Ramos (cell line): ENCODE measurements around the gene NUP214.
"Not testable (repeated sequence)": the region's sequence is repeated elsewhere in the genome, so short reads cannot be mapped to it uniquely, and the experiment has no call there.

Experiments
- in situ Hi-C: fragments of 300-500 bp; cut with MboI; formaldehyde crosslinking; loops from one replicate; pipeline ENCODE4 v1.14.3; 2022; ENCODE audit warnings: low sequenced_read_pairs; ENCODE audit not compliant: unreplicated experiment

NUP214 gene

DNA sequence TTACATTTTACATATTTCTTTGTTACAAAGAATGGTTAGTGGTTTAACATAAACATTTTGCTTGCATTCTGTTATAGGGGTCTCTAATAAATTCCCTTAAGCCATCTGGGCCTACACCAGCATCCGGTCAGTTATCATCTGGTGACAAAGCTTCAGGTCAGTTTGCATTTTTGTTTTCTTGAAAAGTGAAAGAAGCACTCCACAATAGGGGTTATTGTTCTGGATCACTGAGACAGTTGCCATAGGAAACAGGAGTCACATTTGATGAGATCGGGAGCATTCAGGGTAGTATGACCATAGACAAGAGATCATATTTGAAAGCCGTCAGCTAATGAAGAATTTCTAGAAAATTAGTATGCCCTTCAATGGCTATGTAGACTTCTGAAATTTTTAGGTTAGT lies 63.6 kb downstream of the NUP214 start:
- in situ Hi-C loops, result no loop called here

DNA sequence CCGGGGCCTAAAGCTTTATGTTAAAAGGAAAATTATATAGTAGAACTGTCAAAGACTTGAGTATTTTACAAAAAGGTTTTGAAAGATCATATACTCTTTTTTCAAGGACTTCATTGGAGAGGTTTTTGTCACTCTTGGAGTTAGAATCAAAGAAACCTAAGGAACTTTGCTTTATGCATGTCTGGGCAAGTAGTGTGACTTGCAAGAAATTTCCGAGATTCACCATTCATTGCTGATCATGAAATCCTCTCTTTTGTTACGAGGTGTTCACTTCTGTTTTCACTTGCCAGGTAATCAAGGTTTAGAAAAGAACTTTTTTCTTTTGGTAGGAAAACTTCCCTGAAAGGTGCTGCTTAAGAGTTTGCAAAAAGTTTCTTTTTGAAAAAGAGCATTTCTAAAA lies 64.8 kb downstream of the NUP214 start:
- in situ Hi-C loops, result no loop called here

DNA sequence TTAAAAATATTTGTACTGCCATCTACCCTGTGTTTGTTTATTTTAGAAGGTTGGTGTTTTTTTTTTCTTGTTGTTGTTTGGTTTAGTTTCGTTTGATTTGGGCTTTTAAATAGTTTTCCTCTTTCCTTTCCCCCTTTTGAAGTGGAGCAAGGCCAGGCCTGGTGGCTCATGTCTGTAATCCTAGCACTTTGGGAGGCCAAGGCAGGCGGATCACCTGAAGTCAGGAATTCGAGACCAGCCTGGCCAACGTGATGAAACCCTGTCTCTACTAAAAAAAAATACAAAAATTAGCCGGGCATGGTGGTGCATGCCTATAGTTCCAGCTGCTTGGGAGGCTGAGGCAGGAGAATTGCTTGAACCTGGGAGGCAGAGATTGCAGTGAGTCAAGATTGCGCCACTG lies 65.6 kb downstream of the NUP214 start:
- in situ Hi-C loops, result not testable (repeated sequence)

DNA sequence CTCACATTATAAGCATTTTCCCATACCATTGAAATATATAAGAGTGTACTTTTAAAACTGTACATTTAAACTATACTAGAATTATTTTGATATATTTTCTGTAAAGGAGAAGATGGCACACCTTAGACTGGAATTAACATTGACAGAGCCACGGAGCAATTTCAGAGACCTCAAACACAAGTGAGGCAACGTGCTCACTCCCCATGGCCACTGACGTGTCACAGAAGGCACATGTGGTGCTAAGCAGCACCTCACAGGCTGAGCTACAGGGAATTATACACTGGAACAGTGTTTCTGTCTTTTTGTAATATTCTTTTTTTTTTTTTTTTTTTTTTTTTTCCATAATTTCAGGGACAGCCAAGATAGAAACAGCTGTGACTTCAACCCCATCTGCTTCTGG lies 66.5 kb downstream of the NUP214 start:
- in situ Hi-C loops, result no loop called here

DNA sequence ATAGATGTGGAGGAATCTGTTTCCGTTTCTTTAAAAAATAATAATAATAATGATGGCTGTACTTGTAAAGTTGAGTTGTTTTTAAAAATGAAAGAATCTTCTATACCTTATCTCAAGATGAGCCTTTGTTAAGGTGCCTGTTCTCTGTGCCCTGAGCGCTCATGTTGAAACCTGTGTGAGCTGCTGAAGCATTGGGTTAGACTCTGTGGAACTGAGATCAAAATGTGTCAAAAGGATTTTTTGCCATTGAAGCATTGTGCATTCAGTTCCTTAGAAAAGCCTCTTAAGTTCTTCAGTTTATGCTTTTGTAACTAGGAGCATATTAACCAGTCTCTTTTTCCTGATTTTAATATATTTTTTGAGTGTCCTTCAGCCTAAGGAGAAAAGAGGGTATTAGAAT lies 67.7 kb downstream of the NUP214 start:
- in situ Hi-C loops, result no loop called here

DNA sequence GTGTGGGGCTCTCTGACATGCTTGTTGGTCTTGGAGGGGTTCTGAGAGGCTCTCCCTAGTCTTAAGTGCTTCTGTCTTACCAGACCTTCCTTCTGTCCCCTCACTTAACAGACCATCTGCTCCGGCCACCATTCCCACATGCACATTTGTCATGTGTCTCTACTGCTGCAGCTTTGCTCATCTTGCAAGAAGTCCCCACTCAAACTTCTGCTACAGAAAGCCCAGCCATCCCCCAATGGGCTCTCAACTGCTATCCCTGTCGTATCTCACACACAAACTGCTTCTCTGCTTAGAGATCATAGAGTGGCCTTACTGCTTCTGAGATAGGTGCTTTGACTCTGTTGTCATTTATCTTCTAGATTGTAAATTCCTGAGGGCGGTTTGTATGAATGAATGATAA lies 69.4 kb downstream of the NUP214 start:
- in situ Hi-C loops, result no loop called here

DNA sequence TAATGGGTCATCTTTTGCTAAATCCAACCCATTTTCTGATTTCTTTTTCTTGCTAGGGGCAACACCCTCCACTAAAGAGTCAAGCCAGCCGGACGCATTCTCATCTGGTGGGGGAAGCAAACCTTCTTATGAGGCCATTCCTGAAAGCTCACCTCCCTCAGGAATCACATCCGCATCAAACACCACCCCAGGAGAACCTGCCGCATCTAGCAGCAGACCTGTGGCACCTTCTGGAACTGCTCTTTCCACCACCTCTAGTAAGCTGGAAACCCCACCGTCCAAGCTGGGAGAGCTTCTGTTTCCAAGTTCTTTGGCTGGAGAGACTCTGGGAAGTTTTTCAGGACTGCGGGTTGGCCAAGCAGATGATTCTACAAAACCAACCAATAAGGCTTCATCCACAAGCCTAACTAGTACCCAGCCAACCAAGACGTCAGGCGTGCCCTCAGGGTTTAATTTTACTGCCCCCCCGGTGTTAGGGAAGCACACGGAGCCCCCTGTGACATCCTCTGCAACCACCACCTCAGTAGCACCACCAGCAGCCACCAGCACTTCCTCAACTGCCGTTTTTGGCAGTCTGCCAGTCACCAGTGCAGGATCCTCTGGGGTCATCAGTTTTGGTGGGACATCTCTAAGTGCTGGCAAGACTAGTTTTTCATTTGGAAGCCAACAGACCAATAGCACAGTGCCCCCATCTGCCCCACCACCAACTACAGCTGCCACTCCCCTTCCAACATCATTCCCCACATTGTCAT lies 72.0 kb downstream of the NUP214 start:
- in situ Hi-C loops, result no loop called here

DNA sequence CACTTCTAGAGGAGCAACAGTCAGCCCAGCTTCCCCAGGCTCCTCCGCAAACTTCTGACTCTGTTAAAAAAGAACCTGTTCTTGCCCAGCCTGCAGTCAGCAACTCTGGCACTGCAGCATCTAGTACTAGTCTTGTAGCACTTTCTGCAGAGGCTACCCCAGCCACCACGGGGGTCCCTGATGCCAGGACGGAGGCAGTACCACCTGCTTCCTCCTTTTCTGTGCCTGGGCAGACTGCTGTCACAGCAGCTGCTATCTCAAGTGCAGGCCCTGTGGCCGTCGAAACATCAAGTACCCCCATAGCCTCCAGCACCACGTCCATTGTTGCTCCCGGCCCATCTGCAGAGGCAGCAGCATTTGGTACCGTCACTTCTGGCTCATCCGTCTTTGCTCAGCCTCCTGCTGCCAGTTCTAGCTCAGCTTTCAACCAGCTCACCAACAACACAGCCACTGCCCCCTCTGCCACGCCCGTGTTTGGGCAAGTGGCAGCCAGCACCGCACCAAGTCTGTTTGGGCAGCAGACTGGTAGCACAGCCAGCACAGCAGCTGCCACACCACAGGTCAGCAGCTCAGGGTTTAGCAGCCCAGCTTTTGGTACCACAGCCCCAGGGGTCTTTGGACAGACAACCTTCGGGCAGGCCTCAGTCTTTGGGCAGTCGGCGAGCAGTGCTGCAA lies 72.8 kb downstream of the NUP214 start:
- in situ Hi-C loops, result no loop called here

DNA sequence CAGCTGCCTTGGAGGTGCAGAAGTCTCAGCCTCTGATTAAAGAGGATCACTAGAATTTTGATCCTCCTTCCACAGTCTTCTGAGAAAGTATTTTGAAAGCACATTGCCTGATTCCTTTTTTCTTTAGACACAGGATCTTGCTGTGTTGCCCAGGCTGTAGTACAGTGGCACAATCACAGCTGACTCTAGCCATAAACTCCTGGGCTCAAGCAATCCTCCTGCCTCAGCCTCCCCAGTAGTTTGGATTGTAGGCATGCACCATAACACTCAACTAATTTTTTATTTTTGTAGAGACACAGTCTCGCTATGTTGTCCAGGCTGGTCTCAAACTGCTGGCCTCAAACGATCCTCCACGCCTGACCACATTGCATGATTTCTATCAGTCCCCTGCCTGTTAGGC lies 76.5 kb downstream of the NUP214 start:
- in situ Hi-C loops, result no loop called here

DNA sequence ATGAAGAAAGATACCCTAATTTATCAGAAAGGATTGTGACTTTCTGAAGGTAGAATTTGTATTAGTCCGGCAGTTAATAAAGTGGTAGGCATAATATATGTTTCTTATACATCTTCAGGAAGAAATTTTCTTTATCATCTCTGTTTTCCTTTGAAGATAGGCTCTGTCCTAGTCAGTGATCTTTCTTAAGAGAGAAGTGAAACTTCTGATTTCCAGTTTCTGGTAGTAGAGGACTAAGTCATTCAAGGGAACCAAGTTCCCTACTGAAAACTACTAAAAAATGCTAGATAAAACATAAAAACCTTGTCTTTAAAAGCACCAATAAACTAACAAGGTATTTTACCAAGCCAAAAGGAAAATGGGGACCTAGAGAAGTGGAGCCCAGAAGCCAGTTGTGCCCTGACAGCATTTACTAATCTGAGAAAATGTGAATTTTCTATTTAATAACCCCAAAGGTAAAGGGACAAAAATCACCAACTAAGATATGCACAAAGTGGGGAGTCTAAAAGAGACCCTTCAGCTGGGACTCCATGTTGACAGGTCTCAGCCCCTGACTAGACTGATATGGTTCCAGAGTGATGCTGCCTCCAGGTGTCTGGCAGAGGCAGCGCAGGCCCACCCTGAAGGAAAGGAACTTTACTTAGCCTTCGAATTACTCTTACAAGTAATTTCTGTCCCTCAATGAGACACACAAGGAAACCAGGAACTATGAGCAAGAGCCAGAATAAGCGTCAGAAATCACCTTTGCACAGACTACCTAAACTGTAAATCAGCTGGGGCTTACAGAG lies 78.2 kb downstream of the NUP214 start:
- in situ Hi-C loops, result no loop called here

DNA sequence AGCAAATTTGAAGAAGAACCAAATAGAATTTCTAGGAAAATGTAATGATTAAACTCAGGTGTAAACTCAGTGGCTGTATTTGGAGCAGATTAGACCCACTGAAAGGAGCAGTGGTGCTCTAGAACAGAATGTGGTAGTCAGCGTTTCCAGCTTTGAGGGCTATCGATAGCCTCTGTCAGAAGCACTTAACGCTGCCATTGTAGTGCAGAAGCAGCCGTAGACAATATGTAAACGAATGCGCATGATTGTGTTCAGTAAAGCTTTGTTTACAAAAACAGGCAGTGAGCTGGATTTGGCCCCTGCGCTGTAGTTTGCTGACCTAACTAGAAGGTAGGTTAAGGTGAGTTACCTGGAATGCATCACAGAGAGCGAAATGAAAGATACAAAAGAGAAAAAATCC lies 78.9 kb downstream of the NUP214 start:
- in situ Hi-C loops, result no loop called here

DNA sequence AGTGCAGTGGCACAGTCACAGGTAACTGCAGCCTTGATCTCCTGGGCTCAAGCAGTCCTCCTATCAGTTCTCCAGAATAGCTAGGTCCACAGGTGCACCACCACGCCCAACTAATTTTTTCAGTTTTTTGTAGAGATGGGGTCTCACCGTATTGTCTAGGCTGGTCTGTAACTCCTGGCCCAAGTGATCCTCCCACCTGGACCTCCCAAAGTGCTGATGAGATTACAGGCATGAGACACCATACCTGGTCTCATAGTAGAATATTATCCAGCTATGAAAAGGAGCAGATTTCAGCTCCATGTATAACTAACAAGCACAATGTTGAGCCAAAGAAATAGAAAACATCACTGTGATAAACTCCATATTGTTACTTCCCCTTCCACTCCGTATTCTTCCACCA lies 81.1 kb downstream of the NUP214 start:
- in situ Hi-C loops, result no loop called here

DNA sequence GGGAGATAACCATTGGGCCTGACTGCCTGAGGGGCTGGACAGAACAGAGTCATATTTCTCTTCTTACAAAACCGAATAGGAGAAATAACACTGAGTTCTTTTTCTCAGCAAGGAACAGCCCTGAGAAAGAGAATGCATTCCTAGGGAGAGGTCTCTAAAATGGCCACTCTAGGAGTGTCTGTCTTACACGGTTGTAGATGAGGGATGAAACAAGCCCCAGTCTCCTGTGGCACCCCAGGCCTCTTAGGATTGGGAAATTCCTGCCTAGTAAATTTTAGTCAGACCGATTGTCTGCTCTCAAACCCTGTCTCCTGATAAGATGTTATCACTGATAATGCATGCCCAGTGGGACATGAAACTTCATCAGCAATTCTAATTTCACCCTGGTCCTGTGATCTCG lies 86.5 kb downstream of the NUP214 start:
- in situ Hi-C loops, result not testable (repeated sequence)

DNA sequence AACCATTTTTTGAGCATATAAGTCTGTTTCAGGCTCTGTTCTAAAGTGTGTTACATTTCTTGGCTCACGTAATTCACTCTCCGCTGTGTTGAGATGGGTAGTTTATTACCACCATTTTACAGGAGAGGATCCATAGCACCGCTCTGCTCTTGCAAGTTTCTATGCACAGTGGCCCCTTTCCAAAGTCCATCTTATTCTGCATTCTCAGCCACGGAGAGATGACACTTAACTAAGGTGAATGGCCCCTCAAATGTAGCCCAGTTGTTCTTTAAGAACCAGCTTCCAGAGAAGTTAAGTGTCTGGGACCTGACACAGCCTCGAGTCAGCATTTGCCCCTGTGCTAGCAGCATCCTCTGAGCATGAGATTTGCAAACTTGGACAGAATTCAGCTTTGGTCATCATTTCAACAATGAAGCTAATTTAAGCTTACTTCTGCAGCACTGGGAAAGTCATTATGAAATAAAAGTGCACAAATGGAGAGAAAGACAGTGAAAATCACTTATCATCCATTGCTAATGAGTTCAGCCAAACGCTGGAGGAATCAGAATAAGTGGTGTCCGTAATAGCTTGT lies 89.0 kb downstream of the NUP214 start:
- in situ Hi-C loops, result no loop called here

DNA sequence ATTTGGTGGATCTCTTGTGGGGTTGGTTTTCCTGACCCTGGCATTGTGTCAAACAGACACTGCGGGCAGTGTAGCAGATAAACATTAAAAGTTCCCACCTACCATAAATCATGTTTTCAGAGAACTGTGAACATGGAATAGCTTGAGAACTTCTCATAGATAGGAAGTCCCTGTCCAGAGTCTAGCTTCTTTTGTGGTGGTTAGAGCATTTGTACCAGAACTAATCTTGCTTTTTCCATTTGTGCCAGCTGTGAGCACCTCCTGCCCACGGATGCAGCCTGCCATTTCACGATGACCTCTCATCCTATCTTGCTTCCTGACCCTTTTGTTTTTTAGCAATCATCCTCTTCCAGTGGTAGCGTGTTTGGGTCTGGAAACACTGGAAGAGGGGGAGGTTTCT lies 89.5 kb downstream of the NUP214 start:
- in situ Hi-C loops, result no loop called here

DNA sequence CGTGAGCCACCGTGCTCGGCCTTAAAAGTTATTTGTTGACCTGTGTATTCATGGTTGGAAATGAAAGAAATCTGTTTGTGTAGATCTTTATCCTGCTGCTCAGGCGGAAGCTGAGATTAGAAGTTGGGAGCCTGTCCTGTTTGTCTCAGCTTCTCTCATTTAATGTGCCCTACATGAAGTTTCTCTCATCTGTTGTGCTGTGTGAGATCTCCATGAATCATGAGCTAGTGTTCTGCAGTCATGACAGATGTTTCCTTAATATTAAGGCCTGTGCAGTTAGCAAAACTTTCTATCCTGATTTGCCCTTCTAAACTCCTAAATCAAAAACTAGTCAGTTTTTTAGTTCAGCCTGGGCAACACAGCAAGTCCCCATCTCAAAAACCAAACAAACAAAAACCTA lies 91.4 kb downstream of the NUP214 start:
- in situ Hi-C loops, result no loop called here

DNA sequence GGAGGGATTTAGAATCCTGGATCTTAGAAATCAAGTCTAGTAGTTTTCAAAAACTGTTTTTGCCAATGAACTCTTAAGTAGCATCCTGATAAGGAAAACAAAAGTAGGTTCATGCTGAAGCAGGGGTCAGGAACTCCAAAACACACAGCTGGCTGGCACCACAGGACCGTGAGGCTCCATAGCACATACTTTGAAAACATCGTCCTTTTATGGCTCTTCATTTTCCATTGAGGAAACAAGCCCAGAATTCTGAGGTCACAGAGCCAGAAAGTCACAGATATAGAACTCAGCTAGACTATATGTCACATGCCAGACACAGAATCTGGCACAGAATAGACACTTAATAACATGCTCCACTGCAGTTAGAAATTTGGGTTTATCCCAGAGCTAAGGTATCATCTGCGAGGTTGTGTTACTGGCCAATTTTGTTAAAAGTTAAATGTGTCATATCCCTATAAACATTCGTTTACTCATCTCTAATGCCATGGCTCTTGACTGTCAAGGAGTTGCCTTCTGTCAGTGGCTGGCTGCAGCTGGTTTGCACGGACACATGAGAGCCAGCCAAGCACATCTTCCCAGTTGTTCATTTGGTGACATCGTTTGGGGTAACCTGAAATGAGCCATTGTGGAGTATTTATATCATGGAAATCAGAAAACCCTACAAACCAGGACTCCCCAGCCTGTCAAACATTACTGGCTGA lies 92.1 kb downstream of the NUP214 start:
- in situ Hi-C loops, result no loop called here

DNA sequence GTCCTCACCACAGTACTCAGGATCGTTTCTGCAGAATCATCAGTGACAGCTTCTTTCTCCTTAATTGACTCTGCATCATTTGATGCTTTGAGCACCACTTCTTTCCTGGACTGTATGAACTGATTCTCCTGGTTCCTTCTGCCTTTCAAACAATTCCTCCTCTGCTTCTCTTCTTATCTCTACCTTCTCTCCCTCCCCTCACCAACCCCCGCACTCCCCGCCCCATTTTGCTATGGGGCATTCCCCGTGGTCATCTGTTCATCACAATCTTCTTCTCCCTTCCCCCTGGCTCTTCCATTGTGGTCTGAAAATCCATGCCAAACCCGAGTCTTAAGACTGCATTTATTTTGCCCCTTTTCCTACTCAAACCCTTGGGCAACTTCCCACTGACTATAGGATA lies 93.0 kb downstream of the NUP214 start:
- in situ Hi-C loops, result no loop called here

DNA sequence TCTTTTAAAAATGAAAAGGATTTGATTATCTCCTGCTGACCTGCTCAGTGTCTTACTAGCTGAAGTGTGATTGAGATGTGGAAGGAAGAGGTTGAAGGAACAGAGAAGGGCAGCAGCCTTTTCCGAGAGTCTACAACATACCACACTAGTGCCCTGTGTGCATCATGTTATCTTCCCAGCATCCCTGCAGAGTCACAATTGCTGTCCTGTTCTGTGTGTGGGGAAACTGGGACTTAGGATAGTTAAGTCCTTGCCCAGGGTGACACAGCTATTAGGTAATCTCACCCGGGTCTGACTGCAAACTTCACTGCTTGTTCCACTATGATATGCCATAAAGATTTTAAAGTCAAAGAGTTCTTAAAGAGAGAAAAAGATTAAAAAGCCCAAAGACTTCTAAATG lies 95.1 kb downstream of the NUP214 start:
- in situ Hi-C loops, result no loop called here

DNA sequence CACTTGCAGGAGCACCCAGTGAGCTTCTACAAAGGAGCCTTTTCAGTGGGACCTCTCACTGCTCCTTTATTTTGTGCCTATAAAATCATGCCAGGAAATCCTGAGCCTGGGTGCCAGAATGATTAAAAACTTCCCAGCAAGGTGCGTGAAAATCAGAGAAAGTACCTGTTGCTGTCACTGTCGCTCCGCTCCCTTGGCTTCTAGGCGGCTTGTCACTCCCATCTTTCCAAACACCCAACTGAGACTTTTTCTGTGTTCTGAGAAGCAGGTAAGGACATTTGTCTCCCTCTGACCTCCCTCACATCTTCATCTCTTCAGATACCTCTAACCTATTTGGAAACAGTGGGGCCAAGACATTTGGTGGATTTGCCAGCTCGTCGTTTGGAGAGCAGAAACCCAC lies 97.1 kb downstream of the NUP214 start:
- in situ Hi-C loops, result no loop called here
